ENCODE data around the gene C10orf62. TPM values are rescaled to one million over a fixed set of nuclear protein-coding genes. Genes with fewer than 3 reads are reported as not detected.
A peak's percentile ranks its signal among the peaks of the same experiment; 100 is the strongest.
"Not testable (repeated sequence)": the region's sequence is repeated elsewhere in the genome, so short reads cannot be mapped to it uniquely, and the experiment has no call there.

Gene C10orf62
- total and polyA plus RNA-seq, 3 donors from 2014 or later: 108 to 373 (median 304) TPM

DNA sequence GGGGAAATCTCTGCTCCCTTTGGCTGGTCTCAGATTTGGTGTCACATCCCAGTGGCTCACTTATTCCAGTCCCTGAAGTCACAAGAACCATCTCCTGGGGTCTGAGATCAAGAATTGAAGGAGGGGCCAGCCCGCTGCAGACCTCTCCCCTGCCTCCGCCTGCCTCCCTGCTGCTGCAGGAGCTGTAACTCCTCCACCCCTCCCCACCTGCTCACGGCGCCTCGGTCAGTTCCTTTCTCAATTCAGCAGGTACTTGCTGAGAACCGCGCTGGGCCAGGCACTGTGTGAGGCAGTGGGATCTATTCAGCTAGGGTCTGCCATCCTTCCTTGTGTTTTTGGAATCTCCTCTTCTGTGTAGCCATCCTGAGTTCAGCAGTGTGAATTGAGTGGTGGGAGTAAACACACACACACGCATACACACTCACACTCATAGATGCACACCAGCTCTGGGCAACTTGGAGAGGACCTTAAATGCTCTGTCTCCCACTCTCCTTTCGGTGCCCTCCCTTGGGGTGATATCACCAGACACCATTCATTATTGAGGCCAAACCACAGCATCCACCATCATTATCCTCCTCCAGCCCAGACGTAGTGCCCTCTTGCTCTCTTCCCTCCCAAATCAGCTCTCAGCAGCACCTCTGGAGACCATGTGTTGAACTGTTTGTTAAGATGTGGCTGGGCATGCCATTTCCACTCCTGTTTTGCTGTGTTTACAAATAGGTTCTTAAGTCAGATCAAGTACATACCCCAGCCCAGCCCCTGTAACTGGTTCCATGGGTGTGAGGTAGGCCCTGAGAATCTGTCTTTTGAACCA is 39.0 kb upstream of the C10orf62 start:
- no peaks in the 10 kb centered on the region for H3K9me3 ChIP-seq
- DNase-seq: no peak
- no peak overlapping the region for H3K4me3 ChIP-seq
- 71 to 90% methylated on average over 6 to 10 of the region's 10 CpGs for WGBS, 2 donors
- intact Hi-C loops (cut with DNase I; ENCODE audit: low total_unique reads): no loop called here
- H3K4me1 ChIP-seq: peaks cover 38% of the 10 kb centered on the region
- no peak for TF ChIP-seq POLR2A (IDR thresholded peaks at IDR 0.05)
- TF ChIP-seq CTCF (IDR thresholded peaks at IDR 0.05): no peak
- no peaks in the 10 kb centered on the region for H3K36me3 ChIP-seq (ENCODE audit: low read depth, missing control alignments)
- peak overlapping the region; percentile 64 to 83 for H3K27ac ChIP-seq
- H3K27me3 ChIP-seq: no peaks in the 10 kb centered on the region

- WGBS, 2 donors: 89 to 91% methylated on average over 6 of the region's 6 CpGs
- Histone ChIP-seq H3K27ac (no peak overlapping the region), H3K36me3 (ENCODE audit: low read depth, missing control alignments) (no peaks in the 10 kb centered on the region), H3K9me3 (no peaks in the 10 kb centered on the region), H3K27me3 (no peaks in the 10 kb centered on the region), H3K4me3 (no peak overlapping the region), H3K4me1 (peaks cover 36% of the 10 kb centered on the region)
- no peak for DNase-seq
- TF ChIP-seq CTCF (IDR thresholded peaks at IDR 0.05) (no peak), POLR2A (IDR thresholded peaks at IDR 0.05) (no peak)
- intact Hi-C loops (cut with DNase I; ENCODE audit: low total_unique reads): no loop called here
Observed at GRCh38 chr10:97551271-97551670, 38.2 kb upstream of the C10orf62 start.

- intact Hi-C loops (cut with DNase I; ENCODE audit: low total_unique reads): no loop called here
- Histone ChIP-seq H3K9me3 (no peaks in the 10 kb centered on the region), H3K27ac (no peak overlapping the region), H3K27me3 (no peaks in the 10 kb centered on the region), H3K36me3 (ENCODE audit: low read depth, missing control alignments) (no peaks in the 10 kb centered on the region), H3K4me1 (peaks cover 26% of the 10 kb centered on the region), H3K4me3 (no peak overlapping the region)
- peak; percentile 77 for DNase-seq
- TF ChIP-seq CTCF (IDR thresholded peaks at IDR 0.05) (peak; percentile 42 to 70 (median 51)), POLR2A (IDR thresholded peaks at IDR 0.05) (no peak)
- WGBS, 2 donors: 21 to 22% methylated on average over 5 to 6 of the region's 6 CpGs
Observed at GRCh38 chr10:97553575-97554031, 35.9 kb upstream of the C10orf62 start.

DNA sequence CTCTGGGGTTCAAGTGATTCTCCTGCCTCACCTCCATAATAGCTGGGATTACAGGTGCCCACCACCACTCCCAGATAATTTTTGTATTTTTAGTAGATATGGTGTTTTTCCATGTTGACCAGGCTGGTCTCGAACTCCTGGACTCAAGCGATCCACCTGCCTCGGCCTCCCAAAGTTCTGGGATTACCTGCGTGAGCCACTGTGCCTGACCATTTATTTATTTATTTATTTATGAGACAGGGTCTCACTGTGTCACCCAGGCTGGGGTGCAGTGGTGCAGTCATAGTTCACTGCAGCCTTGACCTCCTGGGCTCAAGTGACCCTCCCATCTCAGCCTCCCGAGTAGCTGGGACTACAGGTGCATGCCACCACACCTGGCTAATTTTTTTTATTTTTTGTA is 35.2 kb upstream of the C10orf62 start:
- DNase-seq: not testable (repeated sequence)

DNA sequence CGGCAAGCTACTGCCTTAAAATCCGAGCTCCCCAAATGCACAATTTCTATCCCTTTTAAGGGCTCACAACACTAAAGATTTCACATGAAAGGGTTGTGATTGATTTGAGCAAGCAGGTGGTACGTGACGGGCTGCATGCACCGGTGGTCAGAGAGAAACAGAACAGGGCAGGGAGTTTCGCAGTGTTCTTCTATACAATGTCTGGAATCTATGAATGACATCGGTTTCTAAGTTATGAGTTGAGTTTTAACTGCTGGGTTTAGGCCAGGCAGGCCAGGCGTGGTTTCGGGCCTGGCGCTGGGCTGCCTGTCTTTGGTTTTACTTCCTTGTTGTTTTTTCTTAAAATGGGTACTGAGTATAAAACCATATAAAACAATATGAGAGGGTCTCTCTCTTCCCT is 34.0 kb upstream of the C10orf62 start:
- H3K36me3 ChIP-seq (ENCODE audit: low read depth, missing control alignments); H3K4me3 ChIP-seq; H3K27me3 ChIP-seq; DNase-seq; H3K27ac ChIP-seq; H3K9me3 ChIP-seq; intact Hi-C loops (cut with DNase I; ENCODE audit: low total_unique reads): not testable (repeated sequence)
- peaks cover 13% of the 10 kb centered on the region for H3K4me1 ChIP-seq
- WGBS, 2 donors: 77 to 78% methylated on average over 10 of the region's 10 CpGs

More for the DNA sequence above, 35.2 kb upstream of the C10orf62 start:
- H3K27me3 ChIP-seq; intact Hi-C loops (cut with DNase I; ENCODE audit: low total_unique reads); H3K36me3 ChIP-seq (ENCODE audit: low read depth, missing control alignments); H3K9me3 ChIP-seq; H3K27ac ChIP-seq; H3K4me3 ChIP-seq: not testable (repeated sequence)
- H3K4me1 ChIP-seq: peaks cover 19% of the 10 kb centered on the region
- 85 to 96% methylated on average over 5 of the region's 5 CpGs for WGBS, 2 donors

GRCh38 chr10:97560731-97561381 is 28.7 kb upstream of the C10orf62 start:
- DNase-seq; H3K9me3 ChIP-seq; H3K4me1 ChIP-seq; H3K36me3 ChIP-seq (ENCODE audit: low read depth, missing control alignments); H3K27me3 ChIP-seq; H3K27ac ChIP-seq; intact Hi-C loops (cut with DNase I; ENCODE audit: low total_unique reads); H3K4me3 ChIP-seq: not testable (repeated sequence)
- 76 to 90% methylated on average over 16 to 17 of the region's 17 CpGs for WGBS, 2 donors

GRCh38 chr10:97561386-97562077 is 28.0 kb upstream of the C10orf62 start:
- H3K27ac ChIP-seq; intact Hi-C loops (cut with DNase I; ENCODE audit: low total_unique reads); H3K4me3 ChIP-seq; H3K4me1 ChIP-seq; H3K27me3 ChIP-seq; DNase-seq; H3K9me3 ChIP-seq; H3K36me3 ChIP-seq (ENCODE audit: low read depth, missing control alignments): not testable (repeated sequence)
- 90 to 93% methylated on average over 12 of the region's 12 CpGs for WGBS, 2 donors

GRCh38 chr10:97562329-97562728 is 27.2 kb upstream of the C10orf62 start:
- H3K4me3 ChIP-seq; H3K9me3 ChIP-seq; H3K27me3 ChIP-seq; DNase-seq; H3K27ac ChIP-seq; H3K36me3 ChIP-seq (ENCODE audit: low read depth, missing control alignments); H3K4me1 ChIP-seq; intact Hi-C loops (cut with DNase I; ENCODE audit: low total_unique reads): not testable (repeated sequence)
- WGBS, 2 donors: 90 to 96% methylated on average over 5 of the region's 5 CpGs
